Endodermal cell (in vitro differentiated cells): Measurements from ENCODE around the gene KLF5. TPM values are rescaled to one million over a fixed set of nuclear protein-coding genes. Genes with fewer than 3 reads are reported as not detected.

ENCODE experiments used
- DNase-seq: peaks from one replicate; pipeline ENCODE4 v3.0.0-alpha.2; 2017
- H3K27ac ChIP-seq: 2 replicates; pipeline ENCODE4 v1.5.1; 2013; ENCODE audit warnings: mild to moderate bottlenecking, low read depth, low read length, moderate library complexity
- H3K27me3 ChIP-seq: 2 replicates; pipeline ENCODE4 v1.6.1; 2013; ENCODE audit warnings: mild to moderate bottlenecking, low read length, moderate library complexity; ENCODE audit not compliant: insufficient read depth, control insufficient read depth, poor library complexity, severe bottlenecking
- H3K36me3 ChIP-seq: 2 replicates; pipeline ENCODE4 v1.7.0; 2013; ENCODE audit warnings: mild to moderate bottlenecking, low read length, moderate library complexity; ENCODE audit not compliant: control insufficient read depth, insufficient read depth
- H3K4me1 ChIP-seq: one replicate; pipeline ENCODE4 v1.7.0; 2013; ENCODE audit warnings: low read length; ENCODE audit not compliant: control insufficient read depth, insufficient read depth
- H3K4me3 ChIP-seq: 2 replicates; pipeline ENCODE4 v1.5.1; 2013; ENCODE audit warnings: mild to moderate bottlenecking, low read length, moderate library complexity
- H3K9ac ChIP-seq: 2 replicates; pipeline ENCODE4 v1.6.1; 2013; ENCODE audit warnings: mild to moderate bottlenecking, low read length, moderate library complexity; ENCODE audit not compliant: poor library complexity, severe bottlenecking; ENCODE audit errors: extremely low read depth
- H3K9me3 ChIP-seq: 2 replicates; pipeline ENCODE4 v1.6.1; 2013; ENCODE audit warnings: mild to moderate bottlenecking, low read length, moderate library complexity; ENCODE audit not compliant: control insufficient read depth
- H3K27ac Mint-ChIP-seq: 2 replicates; pipeline ENCODE4 v1.8.0; 2020; ENCODE audit warnings: mixed read lengths
- H3K27me3 Mint-ChIP-seq: 2 replicates; pipeline ENCODE4 v1.8.0; 2021; ENCODE audit warnings: mild to moderate bottlenecking, mixed read lengths; ENCODE audit not compliant: insufficient read depth
- H3K36me3 Mint-ChIP-seq: 2 replicates; pipeline ENCODE4 v1.8.0; 2020; ENCODE audit warnings: low read depth, mixed read lengths
- H3K4me1 Mint-ChIP-seq: 2 replicates; pipeline ENCODE4 v1.8.0; 2020; ENCODE audit warnings: mixed read lengths
- H3K4me3 Mint-ChIP-seq: 2 replicates; pipeline ENCODE4 v1.8.0; 2020; ENCODE audit warnings: mild to moderate bottlenecking, moderate library complexity, mixed read lengths
- H3K9me3 Mint-ChIP-seq: 2 replicates; pipeline ENCODE4 v1.8.0; 2020; ENCODE audit warnings: mild to moderate bottlenecking, mixed read lengths
- CTCF ChIP-seq: fragments of 200-600 bp; sonication (generic); conservative IDR thresholded peaks from 2 replicates; pipeline ENCODE4 v1.5.0; 2021; ENCODE audit warnings: antibody characterized with exemption, mild to moderate bottlenecking
- WGBS, 2 experiments: methylation state at CpG; one replicate each; pipeline versions ENCODE4 v1.1.5 to v1.1.7; 2013; ENCODE audit warnings: missing lambda C conversion rate in 2 of 2, mixed read lengths in 1 of 2; ENCODE audit not compliant: insufficient coverage in 1 of 2, insufficient read length in 1 of 2; 5-methylcytosine and 5-hydroxymethylcytosine counted together
- total RNA-seq, 2 donors: library from RNA; stranded (reverse); fragmentation: NEBNext Ultra II Directional in 1 of 2; extraction: Animal tissue kit (Norgen Biotek cat#: 25700) in 1 of 2; gene quantifications; 2 replicates in 1 of 2; 3 replicates in 1 of 2; pipeline ENCODE4 v1.2.1, GENCODE V29; 2021

The KLF5 gene
- total RNA-seq, 2 donors from 2014 or later = 39.6 to 41.1 TPM

DNA sequence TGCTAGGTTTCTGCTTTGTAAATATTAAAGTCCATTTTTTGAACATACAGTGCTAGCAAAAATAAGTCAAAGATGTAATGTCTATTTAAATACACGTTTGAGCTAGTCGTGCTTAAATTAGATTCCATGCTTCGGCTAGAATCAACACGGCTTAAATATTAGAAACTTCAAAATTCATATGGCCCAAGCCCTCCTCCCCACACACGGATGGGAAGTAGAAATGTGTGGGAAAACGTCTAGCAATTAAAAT is 816 bp upstream of the KLF5 start:
- H3K9ac ChIP-seq = peak overlapping the region; percentile 48
- H3K27ac Mint-ChIP-seq = no peak overlapping the region
- peak overlapping the region; percentile 93 for H3K4me3 Mint-ChIP-seq
- H3K27me3 Mint-ChIP-seq = peaks cover 33% of the 10 kb centered on the region
- peaks cover 13% of the 10 kb centered on the region for H3K27me3 ChIP-seq
- TF ChIP-seq CTCF = no peak
- no peaks in the 10 kb centered on the region for H3K9me3 Mint-ChIP-seq
- WGBS, 2 experiments = 47 to 68% methylated on average over 4 to 6 of the region's 6 CpGs
- DNase-seq = no peak
- no peak overlapping the region for H3K27ac ChIP-seq
- peaks cover 7% of the 10 kb centered on the region for H3K4me1 ChIP-seq
- H3K9me3 ChIP-seq = no peaks in the 10 kb centered on the region
- peaks cover 17% of the 10 kb centered on the region for H3K36me3 ChIP-seq
- peaks cover 36% of the 10 kb centered on the region for H3K4me1 Mint-ChIP-seq
- H3K36me3 Mint-ChIP-seq = peaks cover 11% of the 10 kb centered on the region
- peak overlapping the region; percentile 92 for H3K4me3 ChIP-seq

GRCh38 chr13:73058432-73058735 is 421 bp upstream of the KLF5 start:
- DNase-seq = no peak
- H3K36me3 ChIP-seq = peaks cover 21% of the 10 kb centered on the region
- H3K27ac Mint-ChIP-seq = peak overlapping the region; percentile 87
- H3K9me3 ChIP-seq = no peaks in the 10 kb centered on the region
- H3K4me1 Mint-ChIP-seq = peaks cover 40% of the 10 kb centered on the region
- H3K27ac ChIP-seq = no peak overlapping the region
- no peaks in the 10 kb centered on the region for H3K9me3 Mint-ChIP-seq
- H3K27me3 ChIP-seq = peaks cover 13% of the 10 kb centered on the region
- TF ChIP-seq CTCF = no peak
- peaks cover 14% of the 10 kb centered on the region for H3K36me3 Mint-ChIP-seq
- WGBS, 2 experiments = 4% methylated on average over 8 of the region's 8 CpGs; no CpG with 5 or more reads in 1 of the 2 experiments
- H3K4me1 ChIP-seq = peaks cover 7% of the 10 kb centered on the region
- H3K4me3 Mint-ChIP-seq = peak overlapping the region; percentile 93
- H3K9ac ChIP-seq = peak overlapping the region; percentile 48
- H3K4me3 ChIP-seq = peak overlapping the region; percentile 92
- peaks cover 33% of the 10 kb centered on the region for H3K27me3 Mint-ChIP-seq

DNA sequence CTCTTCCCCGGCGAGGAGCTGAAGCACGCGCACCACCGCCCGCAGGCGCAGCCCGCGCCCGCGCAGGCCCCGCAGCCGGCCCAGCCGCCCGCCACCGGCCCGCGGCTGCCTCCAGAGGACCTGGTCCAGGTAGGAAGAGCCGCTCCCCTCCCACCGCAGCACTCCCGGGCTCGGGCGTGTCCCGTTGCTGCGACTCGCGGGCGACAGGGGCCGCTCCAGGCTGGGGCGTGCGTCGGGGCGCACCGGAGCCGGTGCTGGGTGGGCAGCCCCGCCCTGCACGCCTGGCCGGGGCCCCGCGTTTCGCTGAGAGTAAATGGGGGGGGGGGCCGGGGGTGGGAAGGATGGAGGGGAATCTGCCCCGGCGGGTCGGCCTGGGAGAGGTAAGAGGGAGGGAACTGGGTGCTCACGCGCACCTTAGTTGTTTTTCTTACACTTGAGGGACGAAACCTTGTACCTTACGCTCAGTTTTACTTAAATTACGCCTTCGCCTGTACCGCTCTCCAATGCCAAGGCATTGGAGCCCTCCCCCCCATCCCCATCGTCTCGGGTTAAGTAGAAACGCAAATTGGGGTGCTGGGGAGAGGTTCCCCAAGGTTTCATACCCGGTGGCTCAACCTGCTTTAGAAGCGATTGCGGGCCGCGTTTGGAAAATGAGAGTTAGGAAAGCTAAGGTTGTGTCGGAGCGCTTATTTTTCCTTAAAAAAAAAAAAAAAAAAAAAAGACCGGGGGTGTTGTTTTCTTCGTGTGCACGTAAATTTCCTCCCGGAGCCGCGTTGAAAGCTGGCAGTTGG is 850 bp downstream of the KLF5 start:
- H3K27ac ChIP-seq = no peak overlapping the region
- Mint-ChIP-seq H3K4me1 (peaks cover 48% of the 10 kb centered on the region), H3K4me3 (peak overlapping the region; percentile 93), H3K27ac (peak overlapping the region; percentile 74), H3K27me3 (peaks cover 33% of the 10 kb centered on the region), H3K36me3 (peaks cover 26% of the 10 kb centered on the region), H3K9me3 (no peaks in the 10 kb centered on the region)
- DNase-seq = peak; percentile 91
- peak; percentile 61 for TF ChIP-seq CTCF
- H3K27me3 ChIP-seq = peaks cover 13% of the 10 kb centered on the region
- peak overlapping the region; percentile 81 for H3K9ac ChIP-seq
- H3K4me1 ChIP-seq = peaks cover 7% of the 10 kb centered on the region
- WGBS, 2 experiments = 0% methylated on average over 5 to 64 of the region's 68 CpGs
- H3K9me3 ChIP-seq = no peaks in the 10 kb centered on the region
- H3K4me3 ChIP-seq = peak overlapping the region; percentile 98
- peaks cover 33% of the 10 kb centered on the region for H3K36me3 ChIP-seq
